ENCODE results near the gene TXNDC17.

DNA sequence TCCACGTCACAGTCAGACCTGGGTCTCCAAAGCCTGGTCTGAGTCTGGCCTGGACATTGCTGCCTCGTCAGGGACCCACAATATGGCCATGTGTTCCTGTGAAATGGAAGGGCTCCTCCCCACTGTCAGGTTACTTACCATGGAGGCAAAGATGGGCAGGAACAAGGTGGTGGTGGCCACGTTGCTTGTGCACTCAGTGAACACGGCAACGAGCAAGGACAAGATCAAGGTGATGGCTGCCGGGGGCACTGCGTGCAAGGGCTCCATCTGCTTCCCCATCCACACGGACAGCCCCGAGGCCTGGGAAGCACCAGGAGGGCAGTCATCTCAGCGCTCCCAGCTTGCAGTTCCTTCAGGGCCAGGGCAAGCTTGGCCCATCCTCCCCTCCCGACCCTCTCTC lies 49.8 kb downstream of the TXNDC17 start:
- TF ChIP-seq, protein P1, sequence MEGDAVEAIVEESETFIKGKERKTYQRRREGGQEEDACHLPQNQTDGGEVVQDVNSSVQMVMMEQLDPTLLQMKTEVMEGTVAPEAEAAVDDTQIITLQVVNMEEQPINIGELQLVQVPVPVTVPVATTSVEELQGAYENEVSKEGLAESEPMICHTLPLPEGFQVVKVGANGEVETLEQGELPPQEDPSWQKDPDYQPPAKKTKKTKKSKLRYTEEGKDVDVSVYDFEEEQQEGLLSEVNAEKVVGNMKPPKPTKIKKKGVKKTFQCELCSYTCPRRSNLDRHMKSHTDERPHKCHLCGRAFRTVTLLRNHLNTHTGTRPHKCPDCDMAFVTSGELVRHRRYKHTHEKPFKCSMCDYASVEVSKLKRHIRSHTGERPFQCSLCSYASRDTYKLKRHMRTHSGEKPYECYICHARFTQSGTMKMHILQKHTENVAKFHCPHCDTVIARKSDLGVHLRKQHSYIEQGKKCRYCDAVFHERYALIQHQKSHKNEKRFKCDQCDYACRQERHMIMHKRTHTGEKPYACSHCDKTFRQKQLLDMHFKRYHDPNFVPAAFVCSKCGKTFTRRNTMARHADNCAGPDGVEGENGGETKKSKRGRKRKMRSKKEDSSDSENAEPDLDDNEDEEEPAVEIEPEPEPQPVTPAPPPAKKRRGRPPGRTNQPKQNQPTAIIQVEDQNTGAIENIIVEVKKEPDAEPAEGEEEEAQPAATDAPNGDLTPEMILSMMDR (IDR thresholded peaks at IDR 0.05) = no peak
- TF ChIP-seq POLR2AphosphoS5 (IDR thresholded peaks at IDR 0.05) = no peak
- no peak for TF ChIP-seq POLR2A (IDR thresholded peaks at IDR 0.05)

All from breast epithelium (tissue), 3 donors.